Measurements from ENCODE around the gene CZIB.
"Not testable (repeated sequence)": the region's sequence is repeated elsewhere in the genome, so short reads cannot be mapped to it uniquely, and the experiment has no call there.

CZIB gene

DNA sequence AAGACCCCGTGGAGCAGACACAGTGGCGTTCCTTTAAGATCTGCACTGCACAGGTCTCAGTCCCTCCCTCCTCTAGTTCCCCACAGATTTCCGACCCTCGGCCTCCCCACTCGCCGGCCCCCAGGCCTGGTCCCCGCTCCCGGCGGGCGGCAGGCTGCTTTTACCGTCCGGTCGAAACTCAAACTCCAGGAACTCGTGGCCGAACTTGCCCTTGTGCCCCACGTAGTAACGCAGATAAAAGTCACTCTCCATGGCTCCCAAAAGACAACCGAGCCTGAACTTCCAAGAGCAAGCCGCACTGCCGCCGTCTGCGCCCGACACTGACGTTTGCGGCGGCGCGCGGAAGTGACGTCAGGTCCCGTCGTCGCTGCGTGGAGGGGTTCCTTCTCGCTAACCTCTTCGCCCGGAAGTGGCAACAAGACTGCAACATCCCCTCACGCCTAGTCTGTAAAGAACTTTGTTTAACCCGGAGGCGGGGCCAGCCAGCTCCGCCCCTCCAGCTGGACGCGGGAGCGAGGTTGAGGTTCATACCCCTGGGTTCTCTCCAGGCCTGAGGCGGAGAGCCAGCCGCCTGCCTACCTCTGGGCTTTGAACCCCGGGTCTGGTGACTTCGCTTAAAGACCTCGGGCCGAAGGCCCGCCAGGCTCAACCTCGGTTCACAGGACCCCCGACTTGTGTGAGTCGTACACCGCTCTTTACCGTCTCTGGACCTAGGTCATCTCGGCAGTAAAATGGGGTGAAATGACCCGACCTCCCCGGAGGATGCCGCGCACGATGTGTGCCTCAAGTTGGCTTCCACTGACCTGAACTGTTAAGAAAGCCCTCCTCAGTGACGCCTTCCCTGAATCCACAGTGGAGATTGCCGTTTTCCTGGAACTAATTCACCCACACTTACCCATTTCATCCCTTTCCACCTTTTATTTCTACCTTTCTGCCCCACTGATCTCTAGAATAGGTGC lies 18.0 kb upstream of the CZIB start, which contains the start of gene MAGOH:
MAGOH (minus strand) TSS at position 322 of the 959 bp plus-strand sequence; CDS start at position 252, 70 bp downstream.
- DNase-seq (ENCODE audit: low read depth in 2 of 3, low spot score in 2 of 3), result peak; percentile 89 to 96 (median 95)

DNA sequence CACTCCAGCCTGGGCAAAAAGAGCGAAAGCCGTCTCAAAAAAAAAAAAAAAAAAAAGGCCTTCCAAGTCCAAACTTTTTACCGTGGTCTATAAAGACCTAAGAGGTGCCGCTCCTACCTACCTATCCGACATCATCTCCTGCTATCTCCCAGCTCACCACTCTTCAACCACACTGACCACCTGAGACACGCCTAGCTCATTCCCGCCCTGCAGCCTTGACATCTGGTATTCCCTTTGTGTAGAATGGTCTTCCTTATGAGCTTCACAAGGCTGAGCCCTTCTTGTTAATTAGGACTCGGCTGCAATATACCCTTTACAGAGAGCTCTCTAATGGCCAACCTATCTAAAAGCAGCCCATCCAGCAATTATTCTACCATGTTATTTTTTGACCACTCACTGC lies 17.2 kb upstream of the CZIB start:
- no peak for DNase-seq (ENCODE audit: low read depth in 2 of 3, low spot score in 2 of 3)

DNA sequence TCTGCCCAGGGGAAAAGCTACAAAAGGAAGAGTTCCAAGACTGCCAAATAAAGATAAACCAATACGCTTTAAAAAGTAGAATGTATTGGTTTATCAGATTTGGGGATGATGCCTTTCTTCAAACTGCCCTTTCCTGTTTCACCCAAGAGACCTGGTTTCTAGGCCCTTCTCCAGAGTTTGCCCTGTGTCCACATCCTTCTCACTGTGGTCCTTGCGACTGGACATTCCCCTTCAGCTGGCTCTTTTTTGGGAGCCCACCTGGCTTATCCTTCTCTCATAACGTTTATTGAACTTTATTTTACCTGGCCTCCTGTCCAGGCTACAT lies 490 bp upstream of the CZIB start:
- DNase-seq (ENCODE audit: low read depth in 2 of 3, low spot score in 2 of 3), result no peak

DNA sequence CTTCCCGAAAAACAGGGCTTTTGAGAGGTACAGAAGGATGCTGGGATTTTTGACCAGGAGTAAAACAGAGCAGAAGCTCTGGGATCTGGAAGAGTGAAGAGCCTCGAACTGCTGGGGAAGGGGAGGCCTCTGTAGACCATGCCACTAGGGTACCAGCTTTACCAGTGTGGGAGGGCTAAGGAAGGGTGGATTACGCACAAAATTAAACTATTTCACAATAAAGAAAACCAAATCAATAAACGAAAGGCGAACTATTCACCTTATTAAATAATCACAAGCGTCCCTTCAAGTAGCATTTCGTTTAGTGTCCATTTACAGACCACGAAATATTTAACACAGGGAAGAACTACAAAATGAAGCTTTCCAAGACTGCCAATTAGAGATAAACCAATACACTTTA lies 723 bp downstream of the CZIB start:
- DNase-seq (ENCODE audit: low read depth in 2 of 3, low spot score in 2 of 3), result no peak

DNA sequence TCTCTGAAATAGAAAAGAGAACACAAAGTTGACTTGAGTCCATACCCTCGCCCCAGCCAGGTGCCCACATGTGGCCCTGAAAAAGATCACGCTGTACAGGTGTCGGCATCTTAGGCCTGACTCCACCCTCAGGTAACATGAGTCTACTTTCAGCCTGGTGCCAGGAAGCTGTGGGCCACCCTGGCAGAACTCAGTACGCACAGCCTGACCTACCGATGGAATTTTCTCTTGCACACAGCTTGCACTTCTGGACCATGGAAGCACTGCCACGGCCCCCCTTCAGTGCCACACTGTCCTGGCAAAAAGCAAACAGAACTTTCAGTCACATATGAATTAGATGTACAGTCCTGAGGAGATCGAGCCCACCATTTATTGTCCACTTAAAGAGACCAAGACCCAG lies 2.2 kb downstream of the CZIB start:
- no peak for DNase-seq (ENCODE audit: low read depth in 2 of 3, low spot score in 2 of 3)

DNA sequence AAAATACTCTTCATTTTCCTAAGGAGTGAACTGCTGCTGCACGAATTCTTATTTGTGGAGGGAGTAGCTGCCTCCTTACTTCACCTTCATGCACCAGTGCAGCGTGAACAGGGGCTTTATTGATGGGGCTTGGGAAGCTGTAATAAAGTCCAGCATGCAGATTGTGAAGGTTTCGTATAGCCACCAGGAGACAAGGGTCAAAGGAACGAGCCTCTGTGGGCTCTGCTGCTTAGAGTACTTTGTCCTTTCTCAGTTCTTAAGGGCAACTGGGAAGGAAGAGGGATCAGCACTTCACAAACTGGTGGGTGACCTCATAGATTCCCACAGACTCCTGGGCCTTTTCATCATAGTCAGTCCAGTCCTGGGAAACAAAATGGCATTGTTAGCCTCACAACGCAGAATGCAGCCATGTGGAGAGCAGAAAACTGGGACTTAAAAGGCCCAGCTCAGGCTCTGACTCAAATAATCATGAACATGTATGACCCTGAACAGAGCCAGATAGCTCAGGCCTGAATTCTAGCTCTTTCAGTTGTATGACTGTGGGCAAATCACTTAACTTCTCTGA lies 6.0 kb downstream of the CZIB start:
- DNase-seq (ENCODE audit: low read depth in 2 of 3, low spot score in 2 of 3), result no peak

DNA sequence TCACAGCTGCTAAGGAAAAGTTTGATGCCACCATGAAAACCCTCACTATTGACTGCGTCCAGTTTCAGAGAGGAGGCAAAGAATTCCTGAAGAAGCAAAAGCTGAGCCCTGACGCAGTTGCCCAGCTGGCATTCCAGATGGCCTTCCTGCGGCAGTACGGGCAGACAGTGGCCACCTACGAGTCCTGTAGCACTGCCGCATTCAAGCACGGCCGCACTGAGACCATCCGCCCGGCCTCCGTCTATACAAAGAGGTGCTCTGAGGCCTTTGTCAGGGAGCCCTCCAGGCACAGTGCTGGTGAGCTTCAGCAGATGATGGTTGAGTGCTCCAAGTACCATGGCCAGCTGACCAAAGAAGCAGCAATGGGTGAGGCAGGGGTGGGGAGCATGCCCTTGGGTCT lies 9.5 kb downstream of the CZIB start:
- DNase-seq (ENCODE audit: low read depth in 2 of 3, low spot score in 2 of 3), result no peak

DNA sequence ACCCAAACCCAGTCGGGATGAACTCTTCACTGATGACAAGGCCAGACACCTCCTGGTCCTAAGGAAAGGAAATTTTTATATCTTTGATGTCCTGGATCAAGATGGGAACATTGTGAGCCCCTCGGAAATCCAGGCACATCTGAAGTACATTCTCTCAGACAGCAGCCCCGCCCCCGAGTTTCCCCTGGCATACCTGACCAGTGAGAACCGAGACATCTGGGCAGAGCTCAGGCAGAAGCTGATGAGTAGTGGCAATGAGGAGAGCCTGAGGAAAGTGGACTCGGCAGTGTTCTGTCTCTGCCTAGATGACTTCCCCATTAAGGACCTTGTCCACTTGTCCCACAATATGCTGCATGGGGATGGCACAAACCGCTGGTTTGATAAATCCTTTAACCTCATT lies 10.1 kb downstream of the CZIB start:
- DNase-seq (ENCODE audit: low read depth in 2 of 3, low spot score in 2 of 3), result no peak

DNA sequence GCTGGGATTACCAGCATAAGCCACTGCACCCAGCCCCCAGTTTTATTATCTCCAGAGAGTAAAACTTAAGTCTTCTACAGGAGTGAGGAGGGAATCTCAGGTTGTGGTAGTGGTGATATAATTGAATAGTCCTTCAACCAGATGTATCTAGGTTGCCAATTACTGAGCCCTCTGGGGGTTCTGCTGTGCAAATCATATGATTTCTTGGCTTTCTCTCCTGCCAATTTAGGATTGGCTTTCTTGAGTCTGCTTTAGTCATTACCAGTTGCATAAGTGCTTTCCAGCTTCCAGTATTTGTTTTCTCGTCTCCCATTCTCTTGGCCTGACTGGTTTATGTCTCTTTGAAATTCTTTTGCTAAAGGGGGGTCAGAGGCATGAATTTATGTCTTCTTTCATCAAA lies 12.7 kb downstream of the CZIB start:
- no peak for DNase-seq (ENCODE audit: low read depth in 2 of 3, low spot score in 2 of 3)

DNA sequence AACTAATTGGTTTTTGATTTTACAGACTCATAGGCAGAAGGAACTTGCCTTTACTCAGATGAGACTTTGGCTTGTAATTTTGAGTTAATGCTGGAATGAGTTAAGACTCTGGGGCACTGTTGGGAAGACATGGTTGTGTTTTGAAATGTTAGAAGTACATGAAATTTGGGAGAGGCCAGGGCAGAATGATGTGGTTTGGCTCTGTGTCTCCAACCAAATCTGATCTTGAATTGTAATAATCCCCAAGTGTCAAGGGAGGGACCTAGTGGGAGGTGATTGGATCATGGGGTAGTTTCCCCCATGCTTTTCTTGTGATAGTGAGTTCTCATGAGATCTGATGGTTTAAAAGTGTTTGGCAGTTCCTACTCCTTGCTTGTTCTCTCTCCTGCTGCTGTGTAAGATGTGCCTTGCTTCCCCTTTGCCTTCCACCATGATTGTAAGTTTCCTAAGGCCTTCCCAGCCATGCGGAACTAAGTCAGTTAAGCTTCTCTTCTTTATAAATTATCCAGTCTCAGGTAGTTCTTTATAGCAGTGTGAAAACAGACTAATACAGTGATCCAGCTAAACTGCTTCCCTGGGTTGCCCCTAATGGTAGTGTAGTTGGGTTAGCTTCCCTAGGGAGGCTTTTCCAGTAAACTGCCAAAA lies 13.6 kb downstream of the CZIB start:
- no peak for DNase-seq (ENCODE audit: low read depth in 2 of 3, low spot score in 2 of 3)

DNA sequence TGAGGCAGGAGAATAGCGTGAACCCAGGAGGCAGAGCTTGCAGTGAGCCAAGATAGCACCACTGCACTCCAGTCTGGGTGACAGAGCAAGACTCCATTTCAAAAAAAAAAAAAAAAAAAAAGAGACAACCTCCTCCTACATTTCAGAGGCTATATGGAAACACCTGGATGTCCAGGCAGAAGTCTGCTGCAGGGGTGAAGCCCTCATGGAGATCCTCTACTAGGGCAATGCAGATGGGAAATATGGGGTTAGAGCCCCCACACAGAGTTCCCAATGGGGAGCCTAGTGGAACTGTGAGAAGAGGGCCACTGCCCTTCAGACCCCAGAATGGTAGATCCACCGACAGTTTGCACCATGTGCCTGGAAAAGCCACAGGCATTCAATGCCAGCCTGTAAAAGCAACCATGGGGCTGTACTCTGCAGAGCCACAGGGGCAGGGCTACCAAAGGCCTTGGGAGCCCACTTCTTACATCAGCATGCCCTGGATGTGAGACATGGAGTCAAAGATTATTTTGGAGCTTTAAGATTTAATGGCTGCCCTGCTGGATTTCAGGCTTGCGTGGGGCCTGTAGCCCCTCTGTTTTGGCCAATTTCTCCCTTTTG lies 14.2 kb downstream of the CZIB start:
- not testable (repeated sequence) for DNase-seq (ENCODE audit: low read depth in 2 of 3, low spot score in 2 of 3)

DNA sequence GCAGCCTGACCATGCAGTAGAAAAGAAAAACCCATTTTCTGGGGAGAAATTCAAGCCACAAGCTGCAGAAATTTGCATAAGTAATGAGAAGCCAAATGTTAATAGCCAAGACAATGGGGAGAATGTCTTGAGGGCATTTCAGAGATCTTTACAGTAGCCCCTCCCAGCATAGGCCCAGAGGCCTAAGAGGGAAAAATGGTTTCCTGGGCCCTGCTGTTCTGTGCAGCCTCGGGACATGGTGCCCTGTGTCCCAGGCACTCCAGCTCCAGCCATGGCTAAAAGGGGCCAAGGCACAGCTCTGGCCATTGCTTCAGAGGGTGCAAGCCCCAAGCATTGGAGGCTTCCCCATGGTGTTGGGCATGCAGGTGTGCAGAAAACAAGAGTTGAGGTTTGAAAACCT lies 14.9 kb downstream of the CZIB start:
- DNase-seq (ENCODE audit: low read depth in 2 of 3, low spot score in 2 of 3), result not testable (repeated sequence)

DNA sequence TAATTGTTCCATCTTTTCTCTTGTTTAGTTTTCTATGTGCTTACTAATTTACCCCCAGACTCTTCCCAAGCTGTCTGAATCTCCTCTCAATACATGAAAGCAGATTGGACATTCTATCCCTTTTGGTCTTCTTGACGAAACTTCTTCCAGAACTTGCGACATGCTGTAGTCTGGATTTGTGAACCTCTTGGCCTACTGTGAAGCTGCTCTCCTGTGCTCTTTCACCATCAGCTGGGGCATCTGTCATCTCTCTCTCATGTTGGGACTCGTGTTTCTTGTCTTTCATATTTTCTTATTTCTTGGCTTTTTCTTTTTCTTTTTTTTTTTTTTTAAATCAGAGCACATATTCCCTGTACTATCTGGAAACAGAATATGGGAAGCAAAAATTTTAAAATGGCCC lies 17.0 kb downstream of the CZIB start:
- DNase-seq (ENCODE audit: low read depth in 2 of 3, low spot score in 2 of 3), result no peak

DNA sequence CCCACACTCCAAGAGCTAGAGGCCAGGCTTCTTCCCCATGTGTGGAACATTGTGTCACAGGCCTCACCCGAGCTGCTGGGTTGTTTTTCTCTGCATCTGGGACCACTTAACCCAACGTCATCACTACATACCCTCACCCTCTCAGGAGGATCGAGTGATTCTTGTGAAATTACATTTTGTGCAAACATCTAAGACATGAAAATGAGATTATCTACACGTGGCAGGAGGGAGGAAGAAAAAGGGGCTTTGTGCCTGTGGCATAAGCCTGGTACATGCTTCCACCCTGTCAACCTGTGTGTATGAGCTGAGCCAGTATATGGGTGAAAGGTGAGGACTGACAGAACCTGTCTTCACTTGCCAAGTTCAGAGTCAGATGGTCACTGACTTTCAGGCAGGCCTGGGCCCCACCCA lies 22.2 kb downstream of the CZIB start:
- DNase-seq (ENCODE audit: low read depth in 2 of 3, low spot score in 2 of 3), result no peak

DNA sequence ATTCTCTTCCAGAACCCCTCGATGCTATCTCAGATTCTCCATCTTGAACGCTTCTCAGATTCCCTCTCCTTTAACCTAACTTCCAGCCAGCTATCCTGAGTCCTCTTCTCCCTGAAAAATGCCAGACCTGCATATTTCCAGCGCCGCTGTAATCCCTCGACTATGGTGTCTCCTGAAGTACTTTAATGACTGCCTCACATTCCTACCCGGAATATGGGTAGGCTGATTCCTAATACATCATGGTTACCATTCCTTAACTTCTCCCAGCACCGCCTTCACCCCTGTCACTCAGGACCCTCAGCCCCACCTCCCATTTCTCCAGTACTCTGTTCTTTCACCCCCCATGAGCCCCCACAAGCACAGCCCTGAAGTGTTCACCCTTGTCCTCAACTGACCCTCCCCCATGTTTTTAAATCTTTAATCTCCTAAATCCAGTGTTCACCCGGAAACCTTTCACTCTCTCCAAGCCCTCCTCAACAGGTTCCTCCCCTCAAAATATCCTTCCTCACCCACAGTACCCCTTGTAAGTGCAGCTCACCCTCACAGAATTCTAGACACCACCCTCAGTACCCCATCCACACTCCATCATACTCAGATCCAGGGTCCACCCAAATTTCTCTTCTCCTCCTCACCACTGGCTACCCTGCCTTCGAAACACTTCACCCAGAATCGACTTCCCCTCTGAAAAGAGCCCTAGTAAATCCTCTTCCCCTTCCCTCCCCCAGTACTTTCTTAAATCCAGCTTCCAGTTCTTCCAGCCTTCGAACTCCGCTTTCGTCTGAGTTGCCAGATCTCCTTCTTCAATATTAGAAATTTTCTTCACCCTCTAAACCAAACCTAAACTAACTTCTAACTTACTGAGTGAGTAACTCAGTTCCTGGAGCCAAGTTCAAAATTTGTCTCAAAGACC lies 22.9 kb downstream of the CZIB start:
- no peak for DNase-seq (ENCODE audit: low read depth in 2 of 3, low spot score in 2 of 3)

DNA sequence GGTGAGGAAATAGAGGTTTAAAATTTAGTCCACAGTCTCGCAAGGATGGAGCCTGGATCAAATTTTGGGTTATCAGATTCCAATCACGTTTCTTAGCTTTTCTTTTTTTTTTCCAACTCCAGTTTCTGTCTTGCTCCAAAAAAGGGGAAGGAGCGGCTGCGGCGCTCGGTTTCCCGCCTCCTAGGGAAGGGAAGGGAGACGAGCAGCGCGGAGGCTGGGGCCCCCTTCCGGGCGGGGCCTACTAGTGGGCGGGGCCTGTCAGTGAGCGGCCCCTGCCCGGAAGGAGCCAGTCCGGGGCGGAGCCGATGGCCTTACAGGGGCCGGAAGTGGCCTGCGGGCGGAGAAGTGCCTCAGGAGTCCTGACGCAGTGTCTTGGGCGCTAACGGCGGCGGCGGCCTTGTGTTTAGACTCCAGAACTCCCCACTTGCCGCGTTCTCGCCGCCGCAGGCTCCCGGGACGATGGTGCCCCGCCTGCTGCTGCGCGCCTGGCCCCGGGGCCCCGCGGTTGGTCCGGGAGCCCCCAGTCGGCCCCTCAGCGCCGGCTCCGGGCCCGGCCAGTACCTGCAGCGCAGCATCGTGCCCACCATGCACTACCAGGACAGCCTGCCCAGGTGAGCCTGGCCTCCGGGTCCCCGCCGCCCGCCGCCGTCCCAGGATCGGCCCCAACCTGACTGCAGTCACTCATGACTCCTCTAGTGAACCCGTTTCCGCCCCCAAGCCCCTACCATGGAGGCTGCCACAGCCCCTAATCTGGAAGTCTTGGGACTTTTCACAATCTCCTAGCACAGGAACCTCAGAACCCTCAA lies 23.7 kb downstream of the CZIB start, which contains the start of gene CPT2:
CPT2 (plus strand) TSS at position 340 of the 806 bp plus-strand sequence; CDS start at position 460, 120 bp downstream.
- peak; percentile 75 to 84 (median 79) for DNase-seq (ENCODE audit: low read depth in 2 of 3, low spot score in 2 of 3)

DNA sequence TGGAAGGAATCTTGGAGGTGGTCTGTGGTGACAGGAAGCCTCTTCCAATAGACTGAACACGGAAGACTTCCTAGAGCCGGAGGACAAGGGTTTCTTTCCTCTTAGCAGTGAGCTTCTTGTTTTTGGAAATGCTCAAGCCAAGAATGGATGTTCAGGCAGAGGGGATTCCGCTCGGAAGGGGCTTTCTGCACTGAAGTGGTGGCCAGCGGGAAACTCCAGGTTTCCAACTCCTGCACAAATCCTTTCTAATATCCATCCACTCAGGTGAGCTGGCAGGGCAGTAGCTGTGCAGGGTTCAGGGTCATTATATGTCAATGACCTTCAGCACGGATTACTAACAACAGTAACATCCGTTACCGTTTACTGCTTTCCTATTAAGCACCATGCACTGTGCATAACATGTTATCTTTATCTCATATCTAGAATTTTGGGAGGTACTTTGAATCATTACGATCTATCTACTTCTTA lies 24.4 kb downstream of the CZIB start:
- DNase-seq (ENCODE audit: low read depth in 2 of 3, low spot score in 2 of 3), result no peak

DNA sequence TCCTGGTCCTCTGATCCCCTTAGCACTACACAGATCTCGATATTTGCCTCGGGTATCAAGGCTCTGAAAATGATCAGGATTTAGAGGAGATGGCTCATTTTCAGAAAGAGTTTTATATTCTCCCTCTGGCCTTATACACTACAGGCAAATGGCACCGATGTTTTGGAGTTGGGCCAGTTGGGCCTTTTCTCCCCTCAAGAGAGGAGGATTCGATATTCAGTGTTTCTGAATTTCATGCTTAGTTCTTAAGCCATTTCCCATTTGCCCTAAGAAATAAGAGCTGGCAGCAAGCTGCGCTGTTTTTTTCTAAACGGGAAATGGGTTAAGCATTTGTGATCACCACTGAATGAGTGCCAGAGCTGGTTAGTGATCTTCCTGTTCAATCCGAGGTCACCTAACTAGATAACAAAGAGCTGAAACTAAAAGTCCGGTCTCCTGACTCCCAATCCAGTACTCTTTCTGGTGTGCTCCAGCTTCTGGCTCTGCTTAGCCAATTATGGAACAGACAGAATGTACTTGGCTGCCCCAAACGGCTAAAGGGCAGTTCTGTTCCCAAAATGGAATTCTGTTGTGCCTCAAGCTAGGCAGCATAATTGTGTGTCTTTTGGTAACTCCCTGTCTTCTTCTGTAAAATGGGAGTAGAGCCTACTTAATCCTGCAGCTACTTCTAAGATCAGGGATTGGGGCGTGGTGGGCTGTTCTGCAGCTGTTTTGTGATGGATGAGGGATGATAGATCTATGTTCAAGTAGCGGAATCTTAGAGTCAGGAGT lies 25.0 kb downstream of the CZIB start:
- no peak for DNase-seq (ENCODE audit: low read depth in 2 of 3, low spot score in 2 of 3)

DNA sequence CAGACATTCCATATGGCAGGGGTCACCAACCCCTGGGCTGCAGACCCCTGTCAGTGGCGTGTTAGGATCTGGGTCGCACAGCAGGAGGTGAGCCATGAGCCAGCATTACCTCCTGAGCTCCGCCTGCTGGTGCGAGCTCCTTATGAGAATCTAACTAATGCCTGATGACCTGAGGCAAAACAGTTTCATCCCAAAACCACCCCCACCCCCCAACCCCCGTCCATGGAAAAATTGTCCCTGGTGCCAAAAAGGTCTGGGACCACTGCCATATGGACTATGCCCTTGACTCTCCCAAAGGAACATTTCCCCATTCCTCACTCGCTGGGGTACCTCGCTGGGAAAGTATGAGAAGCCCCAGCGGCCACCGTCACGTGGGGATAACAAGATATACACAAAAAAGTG lies 30.2 kb downstream of the CZIB start:
- DNase-seq (ENCODE audit: low read depth in 2 of 3, low spot score in 2 of 3), result no peak

All from activated CD8-positive, alpha-beta memory T cell treated with anti-CD3 and anti-CD28 coated beads for 48 hours (primary cell).